GM18502 (cell line): Measurements from ENCODE around the gene SAFB.
"Not testable (repeated sequence)": the region's sequence is repeated elsewhere in the genome, so short reads cannot be mapped to it uniquely, and the experiment has no call there.

Experiments
- ATAC-seq: cut with Tn5 transposase; IDR thresholded peaks from one replicate; pipeline ENCODE4 v1.9.1; 2021; ENCODE audit warnings: mild to moderate bottlenecking; ENCODE audit not compliant: unreplicated experiment, poor library complexity

The SAFB gene

GRCh38 chr19:5694956-5695648 lies 72.2 kb downstream of the SAFB start:
- ATAC-seq = no peak

GRCh38 chr19:5695649-5696195 lies 72.8 kb downstream of the SAFB start:
- no peak for ATAC-seq

- no peak for ATAC-seq
Observed at GRCh38 chr19:5696196-5697021, 73.5 kb downstream of the SAFB start.

- no peak for ATAC-seq
Observed at GRCh38 chr19:5697022-5697889, 74.4 kb downstream of the SAFB start.

- ATAC-seq = no peak
Observed at GRCh38 chr19:5697890-5698634, 75.2 kb downstream of the SAFB start.

DNA sequence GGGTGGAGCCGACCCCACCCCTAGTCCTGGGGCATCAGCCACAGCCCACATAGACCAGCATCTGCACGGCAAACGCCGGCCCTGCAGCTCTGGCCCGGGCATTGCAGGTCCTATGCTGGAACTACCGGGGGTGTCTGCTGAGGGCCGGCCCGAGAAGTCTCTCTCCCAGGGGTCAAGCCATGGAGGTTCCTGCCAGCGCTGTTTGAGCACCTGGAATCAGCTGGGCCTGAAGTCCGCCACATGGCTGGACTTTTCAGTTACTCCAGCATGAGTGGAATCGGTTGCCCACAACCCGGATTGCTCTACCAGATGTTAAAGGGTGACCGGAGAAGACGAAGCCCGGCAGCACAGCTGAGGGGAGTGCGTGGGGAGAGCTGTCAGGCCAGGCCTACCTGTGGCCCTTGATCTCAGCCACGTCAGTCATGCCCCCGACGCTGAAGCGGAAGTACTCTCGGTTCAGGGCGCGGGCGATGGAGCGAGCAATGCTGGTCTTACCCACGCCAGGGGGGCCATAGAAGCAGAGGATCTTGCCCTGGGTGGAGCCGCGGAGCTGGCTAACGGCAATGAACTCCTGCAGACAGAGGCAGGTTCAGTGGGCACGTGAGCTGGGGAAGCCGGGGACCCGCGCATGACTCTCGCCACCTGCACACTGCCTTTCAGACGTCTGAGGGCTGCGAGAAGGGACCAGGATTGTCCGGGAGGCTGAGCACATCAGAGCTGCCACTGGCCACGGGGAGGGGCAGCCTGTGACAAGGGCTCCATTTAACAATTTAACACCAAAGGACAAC lies 75.9 kb downstream of the SAFB start:
- ATAC-seq = no peak

DNA sequence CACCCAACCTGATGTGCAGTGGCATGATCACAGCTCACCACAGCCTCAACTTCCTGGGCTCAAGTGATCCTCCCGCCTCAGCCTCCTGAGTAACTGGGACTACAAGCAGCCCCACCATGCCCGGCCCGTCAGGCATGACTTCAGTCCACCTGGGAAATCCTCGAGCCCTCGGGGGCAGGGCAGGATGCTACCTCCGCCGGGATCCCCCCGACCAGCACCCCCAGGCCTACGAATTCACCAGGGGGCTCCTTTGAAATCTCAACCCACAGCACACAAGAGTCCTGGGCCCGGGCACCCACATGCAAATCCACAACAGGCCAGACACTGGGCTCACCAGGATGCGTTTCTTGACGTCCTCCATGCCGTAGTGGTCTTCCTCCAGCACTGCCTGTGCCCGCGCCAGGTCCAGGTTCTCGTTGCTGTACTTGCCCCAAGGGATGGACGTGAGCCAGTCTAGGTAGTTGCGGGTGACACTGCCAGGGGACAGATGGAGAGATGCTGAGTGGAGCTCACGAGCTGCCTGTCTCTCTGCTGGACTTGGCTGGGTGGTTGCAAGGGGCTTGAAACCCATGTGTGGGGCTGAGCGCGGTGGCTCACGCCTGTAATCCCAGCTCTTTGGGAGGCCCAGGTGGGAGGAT lies 77.7 kb downstream of the SAFB start:
- no peak for ATAC-seq

GRCh38 chr19:5702053-5702410 lies 79.1 kb downstream of the SAFB start:
- ATAC-seq = not testable (repeated sequence)

- no peak for ATAC-seq
Observed at GRCh38 chr19:5703819-5704818, 81.2 kb downstream of the SAFB start.

DNA sequence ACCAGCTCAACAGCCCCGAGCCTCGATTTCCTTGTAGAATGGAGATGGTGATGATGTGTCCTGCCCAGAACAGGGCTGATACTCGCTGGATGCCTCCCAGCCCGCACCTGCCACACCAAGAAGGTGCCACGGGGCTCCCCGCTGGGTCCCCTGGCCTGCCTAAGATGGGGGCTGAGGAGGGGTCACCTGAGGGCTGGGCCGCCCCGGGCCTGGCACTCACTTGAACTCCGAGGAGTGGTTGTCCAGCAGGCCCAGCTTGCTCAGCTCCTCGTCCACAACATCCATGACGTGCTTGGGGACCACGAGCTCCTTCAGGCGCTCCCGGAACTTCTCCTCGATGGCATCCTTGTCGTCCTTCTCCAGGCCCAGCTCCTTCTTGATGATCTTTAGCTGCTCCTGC lies 82.7 kb downstream of the SAFB start:
- ATAC-seq = no peak

DNA sequence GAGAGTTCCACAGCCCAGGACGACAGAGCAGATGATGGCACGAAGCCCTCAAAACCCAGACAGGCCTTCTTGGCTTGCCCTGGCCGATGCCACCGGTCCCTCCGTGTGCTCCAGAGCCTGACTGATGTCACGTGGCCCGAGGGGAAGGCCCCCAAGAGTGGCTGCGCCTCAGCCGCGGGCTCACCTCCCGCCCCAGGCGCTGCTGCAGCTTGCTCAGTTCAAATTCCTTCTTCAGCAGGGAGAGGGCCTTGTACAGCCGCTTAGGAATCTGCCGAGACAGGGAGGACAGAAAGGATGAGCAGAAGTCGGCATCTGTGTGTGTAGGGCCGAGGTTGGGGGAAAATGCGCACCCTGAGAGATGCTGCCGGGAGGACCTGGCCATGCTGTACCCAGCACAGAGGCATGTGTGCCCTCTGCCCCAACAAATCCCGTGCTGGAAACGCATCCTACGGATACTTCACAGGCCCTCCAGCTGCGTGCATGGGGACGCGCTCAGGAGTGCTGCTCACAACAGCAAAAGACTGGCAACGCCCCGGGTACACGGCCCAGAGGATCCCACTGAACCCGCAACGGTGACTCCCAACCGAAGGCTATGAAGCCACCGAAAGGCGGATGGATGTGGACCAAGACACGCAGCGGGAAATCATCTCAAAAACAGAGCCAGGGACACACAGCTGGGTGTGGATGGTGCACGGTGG lies 84.1 kb downstream of the SAFB start:
- ATAC-seq = no peak

- ATAC-seq = no peak
Observed at GRCh38 chr19:5707576-5708575, 85.0 kb downstream of the SAFB start.

- no peak for ATAC-seq
Observed at GRCh38 chr19:5711025-5711424, 88.1 kb downstream of the SAFB start.

- ATAC-seq = no peak
Observed at GRCh38 chr19:5711713-5712161, 88.9 kb downstream of the SAFB start.

- ATAC-seq = no peak
Observed at GRCh38 chr19:5713228-5713627, 90.3 kb downstream of the SAFB start.

DNA sequence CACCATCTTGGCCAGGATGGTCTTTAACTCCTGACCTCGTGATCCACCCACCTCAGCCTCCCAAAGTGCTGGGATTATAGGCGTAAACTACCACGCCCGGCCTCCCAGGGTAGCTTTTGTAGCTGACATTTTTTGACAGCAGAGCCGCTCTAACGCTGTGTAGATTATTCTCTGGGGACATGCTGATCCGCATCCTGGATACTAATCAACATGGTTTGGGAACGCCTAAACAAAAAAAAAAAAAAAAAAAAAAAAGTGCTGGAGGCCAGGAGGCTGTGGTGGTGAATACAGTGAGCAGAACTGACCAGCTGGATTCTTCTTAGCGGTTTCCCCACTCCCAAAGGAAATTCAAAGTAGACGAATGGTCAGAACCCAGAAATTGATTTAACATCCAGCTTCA lies 91.9 kb downstream of the SAFB start:
- no peak for ATAC-seq
